Neuronal stem cell (in vitro differentiated cells): ENCODE measurements around the gene KCNJ13.

Experiments
- DNase-seq: peaks from one replicate; pipeline ENCODE4 v3.0.0-alpha.2; 2013; ENCODE audit warnings: low spot score
- H2AFZ ChIP-seq: one replicate; pipeline ENCODE4 v1.6.1; 2013; ENCODE audit warnings: mild to moderate bottlenecking, low read length, inconsistent platforms
- H2AK5ac ChIP-seq: 2 replicates; pipeline ENCODE4 v1.6.1; 2013; ENCODE audit warnings: low read depth, mild to moderate bottlenecking, inconsistent platforms, low read length, moderate library complexity, mixed read lengths
- H2BK120ac ChIP-seq: 2 replicates; pipeline ENCODE4 v1.6.1; 2013; ENCODE audit warnings: low read depth, mild to moderate bottlenecking, inconsistent platforms, low read length, moderate library complexity, mixed read lengths
- H2BK12ac ChIP-seq: one replicate; pipeline ENCODE4 v1.6.1; 2013; ENCODE audit warnings: low read length, inconsistent platforms
- H2BK15ac ChIP-seq: 2 replicates; pipeline ENCODE4 v1.6.1; 2013; ENCODE audit warnings: mild to moderate bottlenecking, low read length, inconsistent platforms, mixed read lengths
- H2BK5ac ChIP-seq: one replicate; pipeline ENCODE4 v1.6.1; 2013; ENCODE audit warnings: inconsistent platforms, mild to moderate bottlenecking, low read length, moderate library complexity
- H3K14ac ChIP-seq: one replicate; pipeline ENCODE4 v1.6.1; 2013; ENCODE audit warnings: low read length, inconsistent platforms
- H3K18ac ChIP-seq: 2 replicates; pipeline ENCODE4 v1.6.1; 2013; ENCODE audit warnings: low read length, inconsistent platforms
- H3K23ac ChIP-seq: 2 replicates; pipeline ENCODE4 v1.6.1; 2013; ENCODE audit warnings: low read depth, mild to moderate bottlenecking, mixed read lengths, low read length, inconsistent platforms; ENCODE audit not compliant: poor library complexity
- H3K27ac ChIP-seq: replicated peaks from 3 replicates; pipeline ENCODE4 v1.5.1; 2013; ENCODE audit warnings: low read length, inconsistent platforms
- H3K27me3 ChIP-seq, 3 experiments: 2 replicates each; pipeline ENCODE4 v1.6.1; 2013; ENCODE audit warnings: low read length in 3 of 3, mild to moderate bottlenecking in 2 of 3, inconsistent platforms in 1 of 3, low read depth in 1 of 3, mixed read lengths in 1 of 3, moderate library complexity in 1 of 3; ENCODE audit not compliant: control insufficient read depth in 3 of 3, insufficient read depth in 3 of 3
- H3K36me3 ChIP-seq, 2 donors: replicated peaks in 1 of 2; 2 replicates each; pipeline ENCODE4 v1.6.1; 2013; ENCODE audit warnings: low read length in 2 of 2; ENCODE audit not compliant: control insufficient read depth in 2 of 2, insufficient read depth in 2 of 2
- H3K4ac ChIP-seq: 2 replicates; pipeline ENCODE4 v1.6.1; 2013; ENCODE audit warnings: inconsistent platforms, mild to moderate bottlenecking, low read length, moderate library complexity
- H3K4me1 ChIP-seq, 2 donors: 1 replicate in 1 of 2; 2 replicates in 1 of 2; pipeline ENCODE4 v1.6.1; 2013; ENCODE audit warnings: low read length in 2 of 2, low read depth in 1 of 2; ENCODE audit not compliant: control insufficient read depth in 2 of 2, insufficient read depth in 1 of 2
- H3K4me2 ChIP-seq: one replicate; pipeline ENCODE4 v1.6.1; 2013; ENCODE audit warnings: mild to moderate bottlenecking, low read length, inconsistent platforms; ENCODE audit not compliant: insufficient read depth, poor library complexity, severe bottlenecking
- H3K4me3 ChIP-seq, 2 donors: 2 replicates each; pipeline ENCODE4 v1.5.1; 2013; ENCODE audit warnings: low read length in 2 of 2, mild to moderate bottlenecking in 2 of 2, inconsistent platforms in 1 of 2, moderate library complexity in 1 of 2
- H3K79me1 ChIP-seq: one replicate; pipeline ENCODE4 v1.6.1; 2013; ENCODE audit warnings: low read depth, mild to moderate bottlenecking, inconsistent platforms, low read length, moderate library complexity
- H3K9ac ChIP-seq: one replicate; pipeline ENCODE4 v1.6.1; 2013; ENCODE audit warnings: mild to moderate bottlenecking, low read depth, low read length, inconsistent platforms; ENCODE audit not compliant: poor library complexity
- H3K9me3 ChIP-seq, 2 donors: replicated peaks in 1 of 2; 2 replicates each; pipeline versions ENCODE3 to v1.6.1; 2013; ENCODE audit warnings: low read length in 2 of 2, mild to moderate bottlenecking in 2 of 2, inconsistent platforms in 1 of 2, low read depth in 1 of 2, mixed read lengths in 1 of 2, moderate library complexity in 1 of 2; ENCODE audit not compliant: control insufficient read depth in 2 of 2, insufficient read depth in 1 of 2
- H4K8ac ChIP-seq: one replicate; pipeline ENCODE4 v1.6.1; 2013; ENCODE audit warnings: low read depth, mild to moderate bottlenecking, inconsistent platforms, low read length, moderate library complexity
- H4K91ac ChIP-seq: one replicate; pipeline ENCODE4 v1.6.1; 2013; ENCODE audit warnings: low read length, low read depth, mild to moderate bottlenecking, inconsistent platforms; ENCODE audit not compliant: poor library complexity
- WGBS, 2 donors: extraction: QIAGEN DNeasy Blood & Tissue Kit; methylation state at CpG; one replicate each; pipeline ENCODE4 v1.1.7; 2013; ENCODE audit warnings: missing lambda C conversion rate in 2 of 2, mixed read lengths in 1 of 2; ENCODE audit not compliant: insufficient read length in 2 of 2, insufficient replicate concordance in 1 of 2; ENCODE audit errors: extremely low coverage in 2 of 2; 5-methylcytosine and 5-hydroxymethylcytosine counted together

Gene KCNJ13

GRCh38 chr2:232767866-232768265 is 8.5 kb downstream of the KCNJ13 start:
- Histone ChIP-seq H3K4me2 (no peak overlapping the region), H3K4me1 (peaks cover 0 to 5% of the 10 kb centered on the region in 2 donors), H2BK5ac (no peak overlapping the region), H2BK12ac (no peak overlapping the region), H3K23ac (no peak overlapping the region), H2BK15ac (no peak overlapping the region), H3K9me3 (no peaks in the 10 kb centered on the region), H3K4ac (no peak overlapping the region), H3K36me3 (peaks cover 9 to 97% of the 10 kb centered on the region in 2 donors), H3K18ac (no peak overlapping the region), H4K91ac (no peak overlapping the region), H3K14ac (no peak overlapping the region), H3K79me1 (no peaks in the 10 kb centered on the region), H3K27me3 (no peaks in the 10 kb centered on the region), H2AFZ (no peak overlapping the region), H4K8ac (no peak overlapping the region), H3K4me3 (no peak overlapping the region), H3K27ac (no peak overlapping the region), H3K9ac (no peak overlapping the region), H2BK120ac (no peak overlapping the region), H2AK5ac (no peak overlapping the region)
- no CpG with 5 or more reads among the region's 1 CpG for WGBS, 2 donors
- DNase-seq, result no peak

DNA sequence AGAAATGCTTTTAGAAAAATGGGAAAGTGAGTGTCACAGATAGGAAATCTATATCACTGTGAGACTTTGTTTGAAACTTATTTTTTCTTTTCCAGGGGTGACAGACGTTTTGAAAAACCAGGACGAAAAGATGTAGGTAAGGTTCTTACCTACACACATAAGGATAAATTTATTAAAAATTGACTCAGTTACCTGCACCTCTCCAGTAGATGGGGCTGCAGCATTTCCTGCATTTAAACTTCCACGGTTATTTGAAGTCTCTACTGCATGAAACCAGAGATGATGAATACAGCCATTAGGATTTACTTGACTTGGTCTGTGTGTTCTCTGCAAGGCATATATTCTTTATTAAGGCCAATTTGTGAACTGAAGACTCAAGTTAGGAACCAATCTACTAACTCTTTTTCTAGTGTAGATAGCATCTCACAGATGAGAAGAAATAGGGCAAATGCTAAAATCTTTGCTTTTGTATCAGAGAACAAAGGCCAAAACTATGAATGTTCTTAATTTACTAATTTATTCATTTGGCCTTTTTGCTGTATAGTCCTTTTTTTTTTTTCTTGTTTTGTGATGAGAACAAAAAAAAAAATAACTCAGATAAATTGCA is 15.0 kb downstream of the KCNJ13 start:
- no peaks in the 10 kb centered on the region for H3K9me3 ChIP-seq
- H2BK12ac ChIP-seq, result no peak overlapping the region
- no peak overlapping the region for H2BK15ac ChIP-seq
- H3K36me3 ChIP-seq, result peaks cover 12 to 91% of the 10 kb centered on the region in 2 donors
- no peak overlapping the region for H3K4ac ChIP-seq
- H3K79me1 ChIP-seq, result no peaks in the 10 kb centered on the region
- no peak overlapping the region for H3K14ac ChIP-seq
- H2AFZ ChIP-seq, result no peak overlapping the region
- no peak overlapping the region for H4K8ac ChIP-seq
- H3K18ac ChIP-seq, result no peak overlapping the region
- peaks cover 0 to 5% of the 10 kb centered on the region in 2 donors for H3K4me1 ChIP-seq
- no peak for DNase-seq
- H3K4me2 ChIP-seq, result no peak overlapping the region
- H2BK5ac ChIP-seq, result no peak overlapping the region
- no peak overlapping the region for H3K23ac ChIP-seq
- H4K91ac ChIP-seq, result no peak overlapping the region
- no peak overlapping the region for H2AK5ac ChIP-seq
- H3K9ac ChIP-seq, result no peak overlapping the region
- no peak overlapping the region for H3K27ac ChIP-seq
- no CpG with 5 or more reads among the region's 3 CpGs for WGBS, 2 donors
- H3K27me3 ChIP-seq, result no peaks in the 10 kb centered on the region
- H2BK120ac ChIP-seq, result no peak overlapping the region
- H3K4me3 ChIP-seq, result no peak overlapping the region

DNA sequence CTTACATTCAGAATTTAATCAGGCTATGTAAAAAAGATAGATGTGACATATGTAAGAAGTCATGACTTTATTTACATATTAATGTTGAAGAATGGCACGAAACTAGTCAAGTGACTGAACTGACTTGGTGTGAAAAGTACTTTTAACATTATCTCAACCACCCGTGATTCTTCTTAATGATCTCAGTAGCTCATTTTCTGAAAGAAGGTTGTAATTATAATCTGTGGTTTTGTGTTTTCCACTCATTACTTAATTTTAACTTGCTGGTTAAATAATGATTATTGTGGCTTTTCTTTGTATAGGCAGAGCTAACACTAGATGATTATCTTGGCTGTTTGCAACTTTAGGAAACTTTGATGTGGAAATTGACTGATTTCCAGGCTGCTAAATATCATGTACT is 18.5 kb downstream of the KCNJ13 start:
- Histone ChIP-seq H2AFZ (no peak overlapping the region), H2BK15ac (no peak overlapping the region), H3K4me2 (no peak overlapping the region), H3K9me3 (no peaks in the 10 kb centered on the region), H3K14ac (no peak overlapping the region), H3K18ac (no peak overlapping the region), H2BK5ac (no peak overlapping the region), H3K9ac (no peak overlapping the region), H2BK120ac (no peak overlapping the region), H4K91ac (no peak overlapping the region), H2BK12ac (no peak overlapping the region), H3K4ac (no peak overlapping the region), H3K27me3 (no peaks in the 10 kb centered on the region), H4K8ac (no peak overlapping the region), H3K27ac (no peak overlapping the region), H3K4me1 (no peaks in the 10 kb centered on the region), H3K36me3 (peaks cover 11 to 77% of the 10 kb centered on the region in 2 donors), H3K4me3 (no peak overlapping the region), H2AK5ac (no peak overlapping the region), H3K79me1 (no peaks in the 10 kb centered on the region), H3K23ac (no peak overlapping the region)
- DNase-seq, result no peak
- no CpG with 5 or more reads among the region's 2 CpGs for WGBS, 2 donors

DNA sequence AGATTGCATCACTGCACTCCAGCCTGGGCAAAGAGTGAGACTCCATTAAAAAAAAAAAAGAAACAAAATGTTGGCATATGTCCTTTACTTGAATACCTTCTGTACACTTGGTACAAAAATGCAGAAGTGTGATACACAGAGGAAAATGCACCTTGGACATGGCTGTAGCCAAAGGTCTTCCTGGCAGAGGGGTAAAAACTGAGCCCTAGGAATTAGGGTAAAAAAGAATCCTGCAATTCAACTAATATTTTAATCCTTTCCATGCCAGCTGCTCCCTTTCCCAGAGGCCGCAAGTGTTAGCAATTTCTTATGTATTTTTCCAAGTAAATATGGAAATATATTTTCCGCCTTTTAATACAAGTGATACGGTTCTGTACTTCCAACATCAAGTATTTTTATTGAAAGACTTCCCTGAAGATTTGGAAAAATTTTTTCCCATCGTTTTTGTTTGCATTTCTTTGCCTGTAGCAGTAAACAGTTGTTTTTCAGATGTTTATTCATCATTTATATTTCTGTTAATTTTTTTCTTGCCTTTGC is 26.2 kb downstream of the KCNJ13 start:
- Histone ChIP-seq H2BK5ac (no peak overlapping the region), H3K36me3 (peaks cover 7 to 79% of the 10 kb centered on the region in 2 donors), H2AK5ac (no peak overlapping the region), H3K27me3 (no peaks in the 10 kb centered on the region), H2BK120ac (no peak overlapping the region), H3K9me3 (no peaks in the 10 kb centered on the region), H2BK12ac (no peak overlapping the region), H3K4me1 (no peaks in the 10 kb centered on the region), H3K4me3 (no peak overlapping the region), H4K91ac (no peak overlapping the region), H3K23ac (no peak overlapping the region), H3K4me2 (no peak overlapping the region), H3K9ac (no peak overlapping the region), H2AFZ (no peak overlapping the region), H2BK15ac (no peak overlapping the region), H3K79me1 (no peaks in the 10 kb centered on the region), H3K4ac (no peak overlapping the region), H3K27ac (no peak overlapping the region), H3K14ac (no peak overlapping the region), H4K8ac (no peak overlapping the region), H3K18ac (no peak overlapping the region)
- no CpG with 5 or more reads among the region's 4 CpGs for WGBS, 2 donors
- no peak for DNase-seq
